ENCODE measurements around the gene TMC6.
"Not testable (repeated sequence)": the region's sequence is repeated elsewhere in the genome, so short reads cannot be mapped to it uniquely, and the experiment has no call there.

Gene TMC6

DNA sequence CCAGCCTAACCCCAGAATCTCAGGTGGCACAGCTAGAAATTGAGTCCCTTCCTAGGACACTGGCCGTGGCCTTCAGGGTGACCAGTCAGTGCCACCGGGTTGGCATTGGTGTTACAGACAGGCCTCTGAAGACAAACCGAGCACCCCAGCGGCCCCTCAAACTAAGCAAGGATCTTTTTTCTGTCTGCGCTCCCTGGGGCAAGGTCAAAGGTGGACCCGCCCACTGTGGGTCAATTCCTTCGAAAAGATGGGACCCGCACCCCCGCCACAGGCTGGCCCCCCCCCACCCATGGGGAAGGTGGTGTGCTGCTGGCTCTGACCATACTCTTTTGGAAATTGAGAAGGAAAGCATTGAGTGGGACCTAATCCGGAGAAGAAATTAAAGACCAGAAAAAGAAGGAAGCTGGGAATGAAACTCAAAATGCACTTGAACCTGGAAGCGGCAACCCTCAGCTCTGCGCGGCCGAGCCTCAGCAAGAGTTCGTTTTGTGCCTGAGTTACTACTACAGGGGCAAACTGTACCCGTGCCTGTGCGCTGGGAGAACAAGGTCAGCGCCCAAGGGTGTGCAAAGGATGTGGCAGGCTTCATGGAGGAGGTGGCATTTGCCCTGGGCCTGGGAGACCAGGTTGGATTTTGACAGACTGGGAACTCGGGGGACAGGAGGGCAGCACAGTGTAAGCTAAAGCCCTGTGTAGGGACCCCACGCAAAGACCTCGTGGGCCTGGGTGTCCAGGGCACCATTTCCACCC is 20.4 kb downstream of the TMC6 start:
- no peak for DNase-seq

DNA sequence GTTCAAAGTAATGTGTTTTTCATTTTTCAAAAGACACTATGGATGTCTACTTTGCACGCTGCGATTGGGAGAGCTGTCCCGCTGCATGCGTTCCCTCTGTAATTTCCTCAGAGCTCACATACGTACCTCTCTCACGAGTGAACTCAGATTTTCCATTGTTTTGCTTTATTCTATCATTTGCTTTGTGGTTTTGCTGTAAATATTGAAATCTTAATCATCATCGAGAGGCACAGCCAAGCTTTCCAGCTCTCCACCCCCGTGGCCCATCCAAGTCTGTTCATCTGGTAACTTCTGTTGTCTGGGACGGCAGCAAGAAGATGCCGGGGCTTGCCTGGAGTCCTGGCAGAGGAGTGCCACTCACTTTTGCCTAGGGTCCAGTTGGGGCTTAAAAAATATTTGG is 21.1 kb downstream of the TMC6 start:
- no peak for DNase-seq

DNA sequence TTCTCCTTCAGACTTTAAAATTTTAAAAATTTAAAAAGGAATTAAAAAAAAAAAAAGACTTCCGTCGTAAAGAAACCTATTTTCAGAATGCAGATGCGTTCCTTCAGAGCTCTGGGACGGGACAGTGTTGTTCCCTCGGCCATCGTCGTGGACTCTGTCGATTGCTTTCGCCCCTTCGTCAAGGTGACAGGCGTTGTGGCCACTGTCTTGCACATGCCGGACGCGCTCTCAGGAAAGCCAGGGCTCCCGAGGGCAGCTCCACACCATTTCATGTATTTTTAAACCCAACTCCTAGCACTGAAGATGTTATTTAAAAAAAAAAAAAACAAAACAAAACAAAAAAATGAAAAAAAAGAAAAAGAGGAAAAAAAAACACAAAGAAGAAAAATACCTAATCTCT is 22.3 kb downstream of the TMC6 start:
- DNase-seq = no peak

DNA sequence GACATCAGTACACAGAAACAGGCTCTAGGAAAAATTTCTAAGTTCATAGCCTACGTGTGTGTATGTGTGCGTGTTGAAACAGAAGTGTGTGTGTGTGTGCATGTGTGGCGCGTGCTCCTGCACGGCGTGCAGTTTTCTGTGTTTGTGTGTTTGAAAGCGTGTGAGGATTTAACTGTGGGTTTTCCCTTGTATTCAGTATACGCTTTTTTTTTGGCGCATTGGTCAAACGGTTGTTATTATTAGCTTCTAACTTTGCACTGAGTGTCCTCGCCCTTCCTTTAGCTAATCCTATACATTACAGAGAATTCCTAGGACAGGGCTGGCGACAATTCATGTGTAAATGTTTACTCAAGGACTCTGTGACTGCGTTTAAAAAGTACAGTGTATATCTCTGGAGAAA is 23.0 kb downstream of the TMC6 start:
- DNase-seq = no peak

DNA sequence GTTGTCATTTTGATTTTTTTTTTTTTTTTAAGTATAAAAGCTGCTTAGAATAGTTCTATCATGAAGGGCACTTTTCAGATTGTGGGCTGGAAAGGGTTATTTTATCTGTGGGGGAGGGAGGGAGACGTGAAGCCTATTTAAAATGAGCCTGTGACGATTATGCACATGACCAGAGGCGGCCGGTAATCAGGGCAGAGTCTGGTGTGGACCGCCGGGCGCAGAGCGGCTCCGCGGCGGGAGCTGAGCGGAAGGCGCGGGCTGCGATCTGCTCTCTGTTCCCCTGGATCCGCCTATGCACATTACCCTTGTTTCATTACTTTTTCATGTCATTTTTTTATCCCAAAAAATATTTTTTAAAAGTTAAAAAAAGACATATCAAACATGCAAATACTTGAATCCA is 23.5 kb downstream of the TMC6 start:
- DNase-seq = no peak

DNA sequence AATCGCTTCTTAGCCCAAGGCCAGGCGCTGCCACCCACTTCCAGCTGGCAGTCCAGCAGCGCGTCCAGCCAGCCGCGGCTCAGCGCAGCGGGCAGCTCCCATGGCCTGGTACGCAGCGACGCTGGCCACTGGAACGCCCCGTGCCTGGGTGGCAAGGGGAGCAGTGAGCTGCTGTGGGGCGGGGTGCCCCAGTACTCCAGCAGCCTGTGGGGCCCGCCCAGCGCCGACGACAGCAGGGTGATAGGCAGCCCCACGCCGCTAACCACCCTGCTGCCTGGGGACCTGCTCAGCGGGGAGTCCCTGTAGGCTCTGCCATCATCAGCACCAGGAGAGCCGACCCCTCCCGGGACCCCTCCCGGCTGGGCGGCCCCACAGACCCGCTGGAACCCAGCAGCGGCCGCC is 24.0 kb downstream of the TMC6 start:
- no peak for DNase-seq

DNA sequence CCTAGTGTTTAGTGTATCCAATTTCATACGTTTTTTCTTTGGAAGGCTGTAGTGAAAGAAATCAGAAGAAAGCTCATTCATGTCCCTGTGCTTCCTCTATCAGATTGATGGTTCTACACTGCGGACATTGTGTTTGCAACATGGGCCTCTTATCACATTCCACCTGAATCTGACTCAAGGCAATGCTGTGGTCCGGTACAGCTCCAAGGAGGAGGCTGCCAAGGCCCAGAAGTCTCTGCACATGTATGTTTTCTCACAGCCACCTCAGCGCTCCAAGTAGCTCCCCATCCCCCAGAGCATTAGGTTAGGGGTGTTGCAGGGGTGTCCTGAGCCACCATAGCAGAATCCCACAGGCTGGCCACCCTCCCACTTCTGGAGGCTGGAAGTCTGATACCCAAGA is 25.2 kb downstream of the TMC6 start:
- no peak for DNase-seq

DNA sequence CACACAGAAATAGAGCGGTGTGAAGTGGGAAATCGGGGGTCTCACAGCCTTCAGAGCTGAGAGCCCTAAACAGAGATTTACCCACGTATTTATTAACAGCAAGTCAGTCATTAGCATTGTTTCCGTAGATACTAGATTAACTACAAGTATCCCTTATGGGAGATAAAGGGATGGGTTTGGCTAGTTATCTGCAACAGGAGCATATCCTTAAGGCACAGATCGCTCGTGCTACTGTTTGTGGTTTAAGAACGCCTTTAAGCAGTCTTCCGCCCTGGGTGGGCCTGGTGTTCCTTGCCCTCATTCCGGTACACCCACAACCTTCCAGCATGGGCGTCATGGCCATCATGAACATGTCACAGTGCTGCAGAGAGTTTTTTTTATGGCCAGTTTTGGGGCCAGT is 27.0 kb downstream of the TMC6 start:
- DNase-seq = no peak

DNA sequence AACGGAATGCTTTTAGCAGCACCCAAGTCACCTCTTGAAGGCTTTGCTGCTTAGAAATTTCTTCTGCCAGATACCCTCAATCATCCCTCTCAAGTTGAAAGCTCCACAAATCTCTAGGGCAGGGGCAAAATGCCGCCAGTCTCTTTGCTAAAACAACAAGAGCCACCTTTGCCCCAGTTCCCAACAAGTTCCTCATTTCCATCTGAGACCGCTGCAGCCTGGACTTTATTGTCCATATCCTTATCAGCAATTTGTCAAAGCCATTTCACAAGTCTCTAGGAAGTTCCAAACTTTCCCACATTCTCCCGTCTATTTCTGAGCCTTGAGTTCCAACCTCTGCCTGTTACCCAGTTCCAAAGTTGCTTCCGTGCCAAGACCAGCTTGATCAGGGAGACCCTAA is 27.4 kb downstream of the TMC6 start:
- DNase-seq = no peak

DNA sequence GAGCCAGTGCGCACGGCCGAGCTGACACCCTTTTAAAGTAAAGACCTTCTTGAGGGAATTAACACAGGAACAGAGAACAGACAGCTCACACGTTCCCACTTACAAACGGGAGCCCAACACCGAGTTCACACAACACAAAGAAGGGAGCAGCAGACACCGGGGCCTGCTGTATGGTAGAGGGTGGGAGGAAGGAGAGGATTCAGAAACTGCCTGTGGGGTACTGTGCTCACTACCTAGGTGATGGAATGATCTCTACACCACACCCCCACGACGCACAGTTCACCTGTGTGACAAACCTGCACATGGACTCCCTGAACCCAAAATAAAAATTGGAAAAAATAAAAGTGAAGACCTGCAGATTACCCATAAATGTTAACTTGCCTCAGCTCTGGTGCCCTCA is 32.5 kb downstream of the TMC6 start:
- no peak for DNase-seq

DNA sequence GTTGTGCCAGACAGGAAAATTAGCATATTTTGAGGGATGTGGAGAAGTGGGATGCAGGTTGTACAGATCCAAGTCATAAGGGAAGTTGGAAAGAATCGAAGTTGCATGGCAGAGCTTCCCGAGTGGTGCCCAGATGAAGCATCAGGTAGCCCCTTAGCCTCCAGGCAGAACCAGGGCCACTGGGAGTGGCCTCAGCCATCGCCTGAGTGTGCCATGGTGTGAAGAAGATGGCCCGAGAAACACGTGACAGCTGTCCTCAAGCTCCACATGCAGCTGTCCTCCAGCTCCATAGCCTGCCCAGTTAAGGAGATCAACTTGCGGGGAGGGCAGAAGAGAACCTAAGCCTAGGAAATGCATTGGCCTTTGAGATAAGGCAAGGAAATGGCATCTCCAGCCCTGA is 33.5 kb downstream of the TMC6 start:
- no peak for DNase-seq

DNA sequence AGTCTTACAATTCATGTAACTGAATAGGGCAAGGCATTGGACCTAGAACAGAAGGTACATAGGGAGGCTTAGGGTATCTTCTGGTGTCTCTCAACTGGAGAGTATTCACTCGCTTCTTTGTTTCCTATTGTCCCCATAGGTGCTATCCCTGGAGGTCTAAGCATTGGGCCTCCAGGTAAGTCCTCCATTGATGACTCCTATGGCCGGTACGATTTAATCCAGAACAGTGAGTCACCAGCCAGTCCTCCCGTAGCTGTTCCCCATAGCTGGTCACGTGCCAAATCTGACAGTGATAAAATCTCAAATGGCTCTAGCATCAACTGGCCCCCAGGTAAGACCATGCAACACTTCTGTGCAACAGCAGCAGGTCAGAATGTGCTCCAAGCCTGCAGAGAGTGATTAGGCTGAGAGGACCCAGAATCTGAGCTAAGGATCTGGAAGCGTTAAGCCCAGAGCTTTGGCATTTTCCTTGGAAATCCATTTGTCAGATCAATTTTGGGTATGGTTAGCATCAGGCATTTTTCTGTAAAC is 35.7 kb downstream of the TMC6 start:
- DNase-seq = no peak

DNA sequence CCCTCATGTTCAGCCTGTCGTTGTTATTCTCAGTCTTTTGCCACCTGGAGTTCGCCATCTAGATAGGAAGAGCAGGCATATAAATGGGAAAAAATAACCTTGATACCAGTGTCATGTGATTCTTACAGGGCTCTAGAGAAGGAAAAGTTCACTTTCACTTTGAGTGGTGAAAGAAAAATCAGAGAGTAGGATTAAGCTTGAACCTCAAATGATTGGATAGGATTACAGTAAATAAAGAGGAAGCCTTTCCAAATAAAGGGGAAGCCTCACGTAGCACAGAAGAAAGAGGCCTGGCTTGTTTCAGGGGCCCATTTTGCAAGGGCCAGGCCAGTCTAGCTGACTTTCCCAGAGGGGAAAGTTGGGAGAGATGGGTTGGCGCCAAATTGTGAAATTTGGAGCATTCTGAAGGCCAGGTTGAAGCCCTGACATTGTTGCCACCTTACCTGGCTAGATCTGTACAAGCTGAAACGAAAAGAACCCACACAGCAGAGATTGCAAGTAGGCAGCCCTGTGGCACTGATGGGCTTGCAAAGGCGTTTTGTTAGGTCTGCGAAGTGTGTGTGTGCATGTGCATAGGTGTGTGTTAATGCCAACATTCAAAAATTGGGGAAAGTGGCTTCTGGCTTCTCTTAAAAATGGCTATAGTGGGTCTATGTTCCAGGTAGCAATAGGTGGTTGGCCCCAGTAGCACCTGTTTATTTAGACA is 38.8 kb downstream of the TMC6 start:
- DNase-seq = peak; percentile 45 to 65

DNA sequence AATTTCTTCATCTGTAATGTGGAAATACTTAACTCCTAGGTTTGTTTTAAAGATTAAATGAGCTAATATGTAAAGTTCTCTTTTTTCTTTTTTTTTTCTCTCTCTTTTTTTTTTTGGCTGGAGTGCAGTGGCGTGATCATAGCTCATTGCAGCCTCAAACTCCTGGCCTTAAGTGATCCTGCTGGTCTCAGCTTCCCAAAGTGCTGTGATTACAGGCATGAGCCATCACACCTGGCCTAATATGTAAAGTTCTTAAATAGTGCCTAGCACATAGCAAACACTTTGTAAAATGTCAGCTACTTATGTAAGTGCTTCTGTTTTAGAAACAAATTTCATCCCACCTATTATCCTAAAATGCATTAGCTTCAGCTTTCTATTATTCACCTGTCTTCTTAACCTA is 40.0 kb downstream of the TMC6 start:
- no peak for DNase-seq

DNA sequence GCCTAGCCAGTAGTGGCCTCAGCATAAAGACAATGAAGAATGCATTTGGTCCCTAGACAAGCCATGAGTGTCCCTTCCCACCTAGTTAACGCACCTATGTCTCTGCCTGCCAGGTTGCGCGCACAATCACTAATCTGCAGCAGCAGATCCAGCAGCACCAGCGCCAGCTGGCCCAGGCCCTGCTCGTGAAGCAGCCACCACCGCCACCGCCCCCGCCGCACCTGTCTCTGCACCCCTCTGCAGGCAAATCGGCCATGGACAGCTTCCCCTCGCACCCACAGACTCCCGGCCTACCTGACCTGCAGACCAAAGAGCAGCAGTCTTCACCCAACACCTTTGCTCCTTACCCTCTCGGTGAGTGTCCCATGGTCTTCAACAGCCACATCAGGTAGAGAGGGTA is 41.8 kb downstream of the TMC6 start:
- DNase-seq = no peak

DNA sequence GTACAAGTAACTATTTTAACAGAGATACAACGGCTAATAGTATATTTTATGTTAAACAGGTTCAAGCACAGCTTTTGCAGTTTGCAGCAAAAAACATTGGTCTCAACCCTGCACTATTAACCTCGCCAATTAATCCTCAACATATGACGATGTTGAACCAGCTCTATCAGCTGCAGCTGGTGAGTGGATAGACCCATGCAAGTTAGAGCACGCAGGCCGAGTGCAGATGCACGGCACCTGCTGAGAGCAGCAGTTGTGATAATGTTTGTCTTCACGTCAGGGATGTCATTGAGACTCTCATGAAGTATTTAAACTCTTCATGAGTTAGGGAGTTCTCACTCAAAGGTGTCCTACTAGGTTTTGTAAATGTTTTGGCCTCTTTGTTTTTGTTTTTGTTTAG is 45.6 kb downstream of the TMC6 start:
- DNase-seq = no peak

DNA sequence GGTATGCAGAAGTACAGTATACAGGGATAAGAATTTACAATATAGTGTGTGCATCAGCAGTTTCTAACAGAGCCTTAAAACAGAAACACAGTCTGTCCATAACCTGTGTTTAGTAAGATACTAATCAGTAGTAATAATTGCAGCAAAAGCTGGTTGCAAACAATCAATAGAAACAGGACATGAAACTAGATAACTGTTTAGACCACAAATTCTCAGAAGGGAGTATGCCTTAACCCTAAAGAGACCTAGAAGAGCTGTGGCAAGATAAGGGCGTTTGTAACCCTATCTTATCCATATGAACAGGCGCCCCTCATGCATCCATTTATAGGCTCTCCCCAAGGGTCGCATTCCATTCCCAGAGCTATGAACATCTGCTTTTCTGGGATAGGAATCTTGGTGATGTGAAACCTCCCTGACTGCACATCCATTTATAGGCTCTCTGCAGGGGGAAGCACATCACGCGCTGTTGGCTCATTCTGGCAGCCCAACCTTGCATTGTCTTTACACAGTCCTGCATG is 46.1 kb downstream of the TMC6 start:
- DNase-seq = not testable (repeated sequence)

DNA sequence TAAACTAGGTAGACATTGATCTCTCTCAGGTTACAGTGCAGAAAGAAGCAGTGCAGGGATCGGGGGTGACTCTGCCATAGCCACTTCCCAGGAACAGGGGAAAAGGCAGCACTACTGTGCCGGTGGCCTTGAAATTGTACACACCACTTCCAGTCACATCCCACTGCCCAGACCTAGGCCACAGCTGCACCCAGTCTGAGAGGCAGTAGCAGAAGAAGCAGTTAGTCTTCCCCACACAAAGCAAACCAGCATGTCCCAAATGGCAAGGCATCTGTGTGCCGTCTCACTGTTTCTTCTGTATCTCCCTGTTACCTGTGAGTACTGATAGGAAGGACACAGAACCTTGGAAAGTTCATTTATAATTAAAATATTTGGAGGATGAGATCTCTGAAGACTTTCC is 47.0 kb downstream of the TMC6 start:
- DNase-seq = no peak

DNA sequence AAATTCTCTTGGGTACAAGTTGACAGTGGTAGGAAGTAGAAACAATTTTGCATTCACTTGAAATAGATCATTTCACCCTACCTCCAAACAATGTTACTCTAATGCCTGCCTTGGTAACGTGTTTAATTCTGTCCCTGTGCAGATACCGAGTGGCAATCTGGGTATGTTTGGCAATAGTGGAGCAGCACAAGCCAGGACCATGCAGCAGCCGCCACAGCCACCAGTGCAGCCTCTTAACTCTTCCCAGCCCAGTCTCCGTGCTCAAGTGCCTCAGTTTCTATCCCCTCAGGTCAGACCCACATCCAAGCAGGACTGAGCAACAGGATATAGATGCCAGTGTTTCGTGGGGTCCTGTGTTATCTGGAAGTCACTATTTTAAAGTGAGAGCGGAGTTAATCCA is 49.3 kb downstream of the TMC6 start:
- DNase-seq = no peak

DNA sequence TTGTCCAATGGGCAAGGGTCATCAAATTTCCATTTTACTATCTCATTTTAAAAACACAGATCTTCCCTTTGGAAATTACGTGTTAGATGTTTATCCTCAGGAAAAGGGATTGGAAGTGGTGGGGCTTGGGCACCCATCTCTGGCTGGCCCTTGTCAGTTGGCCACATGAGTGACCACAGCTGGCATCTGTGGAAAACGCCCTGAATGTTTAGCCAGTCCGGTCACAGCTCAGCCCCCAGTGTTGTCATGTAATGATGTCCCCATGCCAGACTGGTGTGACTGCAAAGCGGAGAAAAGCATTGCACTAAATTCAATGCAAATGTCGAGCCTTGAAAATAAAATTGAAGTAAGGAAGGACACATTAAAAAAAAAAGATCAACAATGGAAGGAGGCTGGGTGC is 53.0 kb downstream of the TMC6 start:
- DNase-seq = no peak

DNA sequence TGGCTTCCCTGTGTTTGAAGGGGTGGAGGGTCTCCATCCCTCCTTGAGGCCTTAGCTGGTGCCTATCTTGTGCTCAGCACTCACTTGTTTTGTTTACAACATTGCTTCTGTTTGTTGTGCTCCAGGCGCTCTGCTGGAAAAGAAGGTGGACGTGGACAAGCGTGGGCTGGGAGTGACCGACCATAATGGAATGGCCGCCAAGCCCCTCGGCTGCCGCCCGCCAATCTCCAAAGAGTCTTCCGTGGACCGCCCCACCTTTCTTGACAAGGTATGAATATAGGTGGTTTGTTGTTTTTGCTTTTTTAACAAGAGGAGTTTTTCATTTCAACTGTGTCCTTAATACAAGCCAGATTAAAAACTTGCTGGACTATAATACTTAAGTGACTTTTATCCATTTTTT is 53.5 kb downstream of the TMC6 start:
- no peak for DNase-seq

DNA sequence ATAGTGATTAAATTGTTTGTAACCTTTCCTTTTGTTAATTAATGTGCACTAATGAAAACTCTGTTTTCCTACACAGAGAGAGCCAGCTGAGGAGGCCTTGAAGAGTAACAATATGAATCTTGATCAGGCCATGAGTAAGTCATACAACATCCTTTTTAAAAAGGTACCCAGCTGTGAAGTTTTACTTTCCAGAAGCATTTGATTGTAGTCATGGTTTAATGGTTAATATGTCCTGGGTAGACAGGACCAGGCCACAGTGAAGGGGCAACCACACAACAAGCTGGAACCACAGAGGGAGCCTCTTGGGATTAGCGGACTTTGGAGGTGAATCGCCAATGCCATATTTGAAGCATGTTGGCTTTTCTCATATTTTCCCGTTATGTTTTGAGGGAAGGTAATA is 55.6 kb downstream of the TMC6 start:
- no peak for DNase-seq

DNA sequence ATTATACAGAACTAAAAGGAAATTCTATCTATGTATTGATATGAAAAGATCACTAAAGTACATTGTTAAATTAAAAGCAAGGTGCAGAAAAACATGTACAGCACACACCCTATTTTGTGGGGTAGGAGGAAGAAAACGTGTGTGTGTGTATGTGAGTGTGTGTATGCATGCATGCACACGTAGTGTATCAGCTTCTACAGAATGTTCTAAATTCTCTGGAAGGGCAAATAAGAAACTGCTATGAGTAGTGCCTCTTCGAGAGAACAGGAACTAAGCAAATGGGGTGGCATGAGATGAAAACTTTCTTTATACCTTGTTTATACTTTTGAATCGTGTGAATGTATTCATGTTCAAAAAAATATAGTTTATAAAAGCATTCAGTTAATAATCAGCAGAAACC is 58.9 kb downstream of the TMC6 start:
- DNase-seq = no peak

DNA sequence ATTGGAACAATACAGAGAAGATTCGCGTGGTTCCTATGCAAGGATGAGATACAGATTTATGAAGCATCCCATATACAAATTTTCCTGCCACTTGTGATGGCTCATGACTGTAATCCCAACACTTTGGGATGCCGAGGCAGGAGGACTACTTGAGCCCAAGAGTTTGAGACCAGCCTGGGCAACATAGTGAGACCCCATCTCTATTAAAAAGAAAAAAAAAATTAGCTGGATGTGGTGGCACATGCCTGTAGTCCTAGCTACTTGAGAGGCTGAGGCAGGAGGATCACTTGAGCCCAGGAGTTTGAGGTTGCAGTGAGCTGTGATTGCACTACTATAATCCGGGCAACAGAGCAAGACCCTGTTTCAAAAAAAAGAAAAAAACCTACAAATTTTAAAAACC is 61.6 kb downstream of the TMC6 start:
- DNase-seq = not testable (repeated sequence)

All from Kasumi-1 (cell line).